OCI-LY3 (cell line): Measurements from ENCODE around the gene LUM.

Experiments
- H2AFZ ChIP-seq: fragments of 200-600, 300-600 bp; shearing (Covaris generic); 2 replicates; pipeline ENCODE4 v1.6.0; 2014; ENCODE audit warnings: antibody characterized with exemption, low read depth, low read length
- H3K27ac ChIP-seq: fragments of 200-600, 300-600 bp; sonication (generic); 2 replicates; pipeline ENCODE4 v1.5.1; 2014; ENCODE audit warnings: mild to moderate bottlenecking, low read length, moderate library complexity, mixed read lengths
- H3K27me3 ChIP-seq: fragments of 200-600, 300-600 bp; sonication (generic); 2 replicates; pipeline ENCODE4 v1.6.1; 2014; ENCODE audit warnings: low read depth, low read length, mixed read lengths
- H3K36me3 ChIP-seq: fragments of 200-600, 300-600 bp; sonication (generic); replicated peaks from 2 replicates; pipeline ENCODE3; 2014; ENCODE audit warnings: low read depth, low read length, mixed read lengths
- H3K4me1 ChIP-seq: fragments of 300-600, 200-600 bp; sonication (generic); 2 replicates; pipeline ENCODE4 v1.6.1; 2014; ENCODE audit warnings: low read length, mixed read lengths
- H3K4me2 ChIP-seq: fragments of 200-600, 300-600 bp; sonication (generic); 2 replicates; pipeline ENCODE4 v1.6.1; 2014; ENCODE audit warnings: low read length, mixed read lengths
- H3K4me3 ChIP-seq: fragments of 300-600, 200-600 bp; sonication (generic); 2 replicates; pipeline ENCODE4 v1.5.1; 2014; ENCODE audit warnings: antibody characterized with exemption, mild to moderate bottlenecking, low read length, moderate library complexity
- H3K79me2 ChIP-seq: fragments of 300-600, 200-600 bp; shearing (Covaris generic); 2 replicates; pipeline ENCODE4 v1.6.1; 2014; ENCODE audit warnings: mild to moderate bottlenecking, low read length, mixed read lengths
- H3K9ac ChIP-seq: fragments of 300-600, 200-600 bp; shearing (Covaris generic); 2 replicates; pipeline ENCODE4 v1.6.0; 2014; ENCODE audit warnings: mild to moderate bottlenecking, low read length, moderate library complexity
- H3K9me3 ChIP-seq: fragments of 200-600, 300-600 bp; shearing (Covaris generic); 2 replicates; pipeline ENCODE4 v1.6.1; 2014; ENCODE audit warnings: low read length, mixed read lengths; ENCODE audit not compliant: insufficient read depth
- H4K20me1 ChIP-seq: fragments of 200-600, 300-600 bp; sonication (generic); 2 replicates; pipeline ENCODE4 v1.6.1; 2016; ENCODE audit warnings: low read length, mixed read lengths; ENCODE audit not compliant: insufficient read depth
- CTCF ChIP-seq: fragments of 200-600, 300-600 bp; sonication (generic); IDR thresholded peaks from 2 replicates; pipeline ENCODE4 v1.5.1; 2014; ENCODE audit warnings: antibody characterized with exemption, low read length, low read depth
- EZH2phosphoT487 ChIP-seq: fragments of 200-600 bp; shearing (Covaris generic); IDR thresholded peaks from 2 replicates; pipeline ENCODE4 v1.6.1; 2018; ENCODE audit warnings: antibody characterized with exemption, mixed run types, low read depth

Gene LUM

DNA sequence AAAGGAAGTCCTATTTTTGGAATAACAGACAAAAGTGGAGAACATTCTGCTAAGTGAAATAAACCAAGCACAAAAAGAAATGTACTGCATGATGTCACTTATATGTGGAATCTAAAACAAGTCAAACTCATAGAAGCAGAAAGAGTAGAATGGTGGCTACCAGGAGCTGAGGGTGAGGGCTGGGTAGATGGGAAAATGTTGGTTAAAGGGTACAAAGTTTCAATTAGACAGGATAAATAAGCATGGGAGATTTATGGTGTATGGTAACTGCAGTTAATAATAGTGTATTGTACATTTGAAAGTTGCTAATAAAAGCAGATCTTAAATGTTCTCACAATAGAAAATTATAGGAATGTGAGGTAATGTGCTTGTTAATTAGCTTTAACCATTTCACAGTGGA, 12.8 kb downstream of the LUM start:
- TF ChIP-seq CTCF (no peak), EZH2phosphoT487 (no peak)
- peaks cover 11% of the 10 kb centered on the region; the same call in 1 of the 2 replicates for H3K4me1 ChIP-seq
- H3K9ac ChIP-seq, result no peak overlapping the region
- no peaks in the 10 kb centered on the region for H4K20me1 ChIP-seq
- no peaks in the 10 kb centered on the region for H3K27me3 ChIP-seq
- no peak overlapping the region for H2AFZ ChIP-seq
- H3K4me2 ChIP-seq, result no peak overlapping the region
- no peak overlapping the region for H3K27ac ChIP-seq
- H3K9me3 ChIP-seq, result no peaks in the 10 kb centered on the region
- no peaks in the 10 kb centered on the region for H3K36me3 ChIP-seq
- no peaks in the 10 kb centered on the region for H3K79me2 ChIP-seq
- no peak overlapping the region for H3K4me3 ChIP-seq

DNA sequence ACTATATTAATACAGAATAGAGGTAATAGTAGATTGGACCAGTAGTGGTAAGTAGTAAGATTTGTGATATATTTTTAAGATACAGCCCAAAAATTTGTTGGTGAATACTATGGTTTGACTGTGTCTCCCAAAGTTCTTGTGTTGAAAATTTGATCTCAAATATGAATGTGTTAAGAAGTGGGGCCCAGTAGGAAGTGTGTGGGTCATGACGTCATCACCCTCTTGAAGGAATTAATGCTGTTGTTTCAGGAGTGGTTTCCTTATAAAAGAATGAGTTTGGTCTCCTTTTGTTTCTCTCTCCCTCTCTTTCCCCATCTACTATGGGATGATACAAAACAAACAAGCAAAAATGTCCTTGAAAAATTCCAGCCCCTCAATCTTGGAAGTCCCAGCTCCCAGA, 16.3 kb downstream of the LUM start:
- Histone ChIP-seq H3K4me3 (no peak overlapping the region), H3K4me2 (no peak overlapping the region), H3K27me3 (no peaks in the 10 kb centered on the region), H3K9ac (no peak overlapping the region), H3K9me3 (0 out of 2 replicates have a peak, but pooled peaks cover 2% of the 10 kb centered on the region), H3K36me3 (no peaks in the 10 kb centered on the region), H2AFZ (no peak overlapping the region), H3K79me2 (no peaks in the 10 kb centered on the region), H3K4me1 (peaks cover 11% of the 10 kb centered on the region; the same call in 1 of the 2 replicates), H4K20me1 (no peaks in the 10 kb centered on the region), H3K27ac (no peak overlapping the region)
- no peak for TF ChIP-seq EZH2phosphoT487
- TF ChIP-seq CTCF, result no peak

DNA sequence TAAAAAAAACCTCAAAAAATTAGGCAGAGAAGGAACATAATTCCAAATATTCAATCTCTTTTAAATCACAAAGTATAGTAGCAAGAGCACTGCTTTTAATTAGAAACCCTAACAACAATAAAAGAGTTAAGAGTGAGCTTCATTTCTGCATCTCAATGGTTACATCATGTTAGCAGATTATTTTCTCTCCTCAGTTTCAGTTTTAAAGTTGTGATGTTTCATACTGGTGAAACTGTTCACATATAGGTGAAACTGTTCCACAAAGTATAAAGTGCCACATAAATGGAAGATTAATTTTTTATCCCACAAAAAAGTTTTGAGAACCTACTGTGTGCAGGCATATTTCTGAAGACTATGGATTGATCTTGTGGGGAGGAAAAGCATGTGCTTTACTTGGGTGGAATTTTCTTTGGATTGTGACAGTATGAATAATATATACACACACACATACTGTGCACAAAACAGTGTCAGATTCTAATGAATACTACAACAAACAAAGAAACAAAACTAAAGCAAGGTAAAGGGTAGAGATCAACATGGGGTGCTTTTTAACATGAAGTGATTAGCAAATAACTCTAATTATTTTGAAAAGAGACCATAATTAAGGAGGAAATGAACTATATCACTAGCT, 17.1 kb downstream of the LUM start:
- no peaks in the 10 kb centered on the region for H3K36me3 ChIP-seq
- peaks cover 10% of the 10 kb centered on the region; the same call in 1 of the 2 replicates for H3K9me3 ChIP-seq
- no peaks in the 10 kb centered on the region for H4K20me1 ChIP-seq
- H3K4me2 ChIP-seq, result peak overlapping the region; percentile 41; the same call in 1 of the 2 replicates
- no peak overlapping the region for H3K4me3 ChIP-seq
- no peak overlapping the region for H3K9ac ChIP-seq
- H3K27ac ChIP-seq, result no peak overlapping the region
- TF ChIP-seq CTCF (no peak), EZH2phosphoT487 (no peak)
- no peaks in the 10 kb centered on the region for H3K27me3 ChIP-seq
- H3K79me2 ChIP-seq, result no peaks in the 10 kb centered on the region
- H2AFZ ChIP-seq, result peak overlapping the region; percentile 7; the same call in 1 of the 2 replicates
- peaks cover 11% of the 10 kb centered on the region; the same call in 1 of the 2 replicates for H3K4me1 ChIP-seq

DNA sequence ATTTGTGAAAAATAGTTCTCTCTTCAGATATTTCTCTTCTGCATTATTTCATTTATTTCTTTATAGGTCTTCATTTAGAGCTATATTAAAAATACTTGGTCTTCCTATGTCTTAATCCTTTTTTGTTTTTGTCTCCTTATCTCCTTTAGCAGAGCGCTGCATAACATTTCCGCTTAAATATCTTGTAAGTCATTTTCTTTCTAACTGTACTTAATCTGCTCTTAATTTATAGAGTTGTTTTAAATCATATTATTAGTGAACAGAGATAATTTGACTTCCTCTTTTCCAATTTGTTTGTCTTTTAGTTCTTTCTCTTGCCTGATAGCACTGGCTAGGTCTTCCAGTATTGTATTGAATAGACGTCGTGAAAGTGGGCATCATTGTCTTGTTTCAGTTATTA, 18.0 kb downstream of the LUM start:
- Histone ChIP-seq H3K9me3 (peaks cover 12% of the 10 kb centered on the region; the same call in 1 of the 2 replicates), H3K9ac (no peak overlapping the region), H3K4me2 (no peak overlapping the region), H4K20me1 (no peaks in the 10 kb centered on the region), H3K4me3 (no peak overlapping the region), H3K4me1 (peaks cover 10% of the 10 kb centered on the region; the same call in 1 of the 2 replicates), H3K79me2 (no peaks in the 10 kb centered on the region), H3K27ac (no peak overlapping the region), H2AFZ (no peak overlapping the region), H3K36me3 (no peaks in the 10 kb centered on the region), H3K27me3 (no peaks in the 10 kb centered on the region)
- TF ChIP-seq CTCF, result no peak
- no peak for TF ChIP-seq EZH2phosphoT487
